Vagina (tissue), 2 donors: ENCODE data around the gene ATG3. TPM values are rescaled to one million over a fixed set of nuclear protein-coding genes. Genes with fewer than 3 reads are reported as not detected.

Source experiments
- DNase-seq, 2 donors: peaks; one replicate each; pipeline ENCODE4 v3.0.0-alpha.2; 2017; ENCODE audit errors: extremely low spot score in 2 of 2
- H3K27ac ChIP-seq: fragments of 200-600 bp; sonication (generic); one replicate; pipeline ENCODE4 v1.5.1; 2019
- H3K27me3 ChIP-seq: fragments of 200-600 bp; sonication (generic); one replicate; pipeline ENCODE4 v1.5.1; 2019
- H3K36me3 ChIP-seq, 2 donors: fragments of 200-600 bp; sonication (generic); one replicate each; pipeline ENCODE4 v1.5.1; 2017 to 2019
- H3K4me1 ChIP-seq: fragments of 200-600 bp; sonication (generic); one replicate; pipeline ENCODE4 v1.5.1; 2019
- H3K4me3 ChIP-seq, 2 donors: fragments of 200-600 bp; sonication (generic); 1 replicate in 1 of 2; 2 replicates in 1 of 2; pipeline ENCODE4 v1.5.1; 2016 to 2019
- H3K9me3 ChIP-seq: fragments of 200-600 bp; sonication (generic); one replicate; pipeline ENCODE4 v1.5.1; 2019
- POLR2A ChIP-seq, 2 donors: fragments of 450-650 bp; IDR thresholded peaks; one replicate each; pipeline ENCODE4 v1.6.1; 2017; ENCODE audit warnings: antibody characterized with exemption in 2 of 2, mild to moderate bottlenecking in 2 of 2, moderate library complexity in 2 of 2
- POLR2AphosphoS5 ChIP-seq, 2 donors: sonication (generic); formaldehyde crosslinking; IDR thresholded peaks; one replicate each; pipeline ENCODE4 v1.9.0; 2017; ENCODE audit warnings: antibody characterized with exemption in 2 of 2, mild to moderate bottlenecking in 2 of 2, low read depth in 1 of 2; ENCODE audit not compliant: insufficient read depth in 1 of 2
- intact Hi-C: fragments of 100-400 bp; cut with DNase I; formaldehyde crosslinking; loops from one replicate; pipeline ENCODE4 v1.15.1; 2023
- total RNA-seq: library from RNA; depleted of rRNA; stranded (reverse); fragments of >200 nt; gene quantifications from one replicate; pipeline ENCODE4 v1.2.3, GENCODE V29; 2016
- TF ChIP-seq, protein P1 (sequence below), 3 experiments: fragments of 450-650 bp in 2 of 3; fragments of 200-600 bp in 1 of 3; sonication (generic) in 1 of 3; IDR thresholded peaks; one replicate each; pipeline ENCODE4 v1.5.1; 2017 to 2019; ENCODE audit warnings: antibody characterized with exemption in 3 of 3, mild to moderate bottlenecking in 2 of 3, moderate library complexity in 2 of 3

The ATG3 gene
- total RNA-seq, 1 donor from 2014 or later, result 56.5 TPM

GRCh38 chr3:112604536-112604935 is 42.8 kb upstream of the ATG3 start:
- no peaks in the 10 kb centered on the region for H3K27me3 ChIP-seq
- peaks cover 0 to 13% of the 10 kb centered on the region in 2 donors for H3K36me3 ChIP-seq
- TF ChIP-seq POLR2A (IDR thresholded peaks at IDR 0.05) (no peak), POLR2AphosphoS5 (IDR thresholded peaks at IDR 0.05; ENCODE audit: insufficient read depth in 1 of 2, low read depth in 1 of 2) (no peak)
- TF ChIP-seq, protein P1, sequence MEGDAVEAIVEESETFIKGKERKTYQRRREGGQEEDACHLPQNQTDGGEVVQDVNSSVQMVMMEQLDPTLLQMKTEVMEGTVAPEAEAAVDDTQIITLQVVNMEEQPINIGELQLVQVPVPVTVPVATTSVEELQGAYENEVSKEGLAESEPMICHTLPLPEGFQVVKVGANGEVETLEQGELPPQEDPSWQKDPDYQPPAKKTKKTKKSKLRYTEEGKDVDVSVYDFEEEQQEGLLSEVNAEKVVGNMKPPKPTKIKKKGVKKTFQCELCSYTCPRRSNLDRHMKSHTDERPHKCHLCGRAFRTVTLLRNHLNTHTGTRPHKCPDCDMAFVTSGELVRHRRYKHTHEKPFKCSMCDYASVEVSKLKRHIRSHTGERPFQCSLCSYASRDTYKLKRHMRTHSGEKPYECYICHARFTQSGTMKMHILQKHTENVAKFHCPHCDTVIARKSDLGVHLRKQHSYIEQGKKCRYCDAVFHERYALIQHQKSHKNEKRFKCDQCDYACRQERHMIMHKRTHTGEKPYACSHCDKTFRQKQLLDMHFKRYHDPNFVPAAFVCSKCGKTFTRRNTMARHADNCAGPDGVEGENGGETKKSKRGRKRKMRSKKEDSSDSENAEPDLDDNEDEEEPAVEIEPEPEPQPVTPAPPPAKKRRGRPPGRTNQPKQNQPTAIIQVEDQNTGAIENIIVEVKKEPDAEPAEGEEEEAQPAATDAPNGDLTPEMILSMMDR (IDR thresholded peaks at IDR 0.05), result no peak
- no peak overlapping the region for H3K4me3 ChIP-seq
- peaks cover 6% of the 10 kb centered on the region for H3K4me1 ChIP-seq
- intact Hi-C loops, result no loop called here
- no peak for DNase-seq
- no peak overlapping the region for H3K27ac ChIP-seq
- H3K9me3 ChIP-seq, result no peaks in the 10 kb centered on the region

GRCh38 chr3:112602217-112602838 is 40.6 kb upstream of the ATG3 start:
- TF ChIP-seq POLR2A (IDR thresholded peaks at IDR 0.05), result no peak
- TF ChIP-seq, protein P1 (IDR thresholded peaks at IDR 0.05), result no peak
- no peak for TF ChIP-seq POLR2AphosphoS5 (IDR thresholded peaks at IDR 0.05; ENCODE audit: insufficient read depth in 1 of 2, low read depth in 1 of 2)
- Histone ChIP-seq H3K36me3 (peaks cover 0 to 7% of the 10 kb centered on the region in 2 donors), H3K9me3 (no peaks in the 10 kb centered on the region), H3K4me3 (no peak overlapping the region), H3K27ac (no peak overlapping the region), H3K27me3 (no peaks in the 10 kb centered on the region), H3K4me1 (peaks cover 6% of the 10 kb centered on the region)
- DNase-seq, result no peak
- intact Hi-C loops, result no loop called here

DNA sequence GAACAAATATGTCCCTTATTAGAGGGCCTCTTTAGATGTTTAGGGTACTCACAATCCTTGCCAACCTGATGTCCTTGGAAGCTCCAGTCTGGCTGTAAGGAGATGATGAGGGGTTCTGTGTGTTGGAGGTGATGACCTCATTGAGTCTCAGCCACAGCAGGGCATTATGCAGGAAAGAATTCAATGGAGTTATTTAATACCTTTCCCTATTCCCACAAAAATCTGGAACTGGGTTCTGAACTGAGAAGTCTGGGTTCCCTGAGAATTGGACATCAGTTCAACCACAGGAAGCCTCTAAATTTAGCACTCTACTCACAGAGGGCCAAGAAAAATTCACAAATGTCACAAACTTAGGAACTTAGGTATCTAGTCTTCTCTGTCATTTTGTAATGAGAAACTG is 37.0 kb upstream of the ATG3 start:
- no peak for DNase-seq

GRCh38 chr3:112597945-112598344 is 36.2 kb upstream of the ATG3 start:
- H3K27ac ChIP-seq, result no peak overlapping the region
- no peaks in the 10 kb centered on the region for H3K27me3 ChIP-seq
- H3K4me3 ChIP-seq, result no peak overlapping the region
- no peaks in the 10 kb centered on the region for H3K9me3 ChIP-seq
- no peak for DNase-seq
- peaks cover 4% of the 10 kb centered on the region for H3K4me1 ChIP-seq
- TF ChIP-seq, protein P1 (IDR thresholded peaks at IDR 0.05), result no peak
- TF ChIP-seq POLR2A (IDR thresholded peaks at IDR 0.05) (no peak), POLR2AphosphoS5 (IDR thresholded peaks at IDR 0.05; ENCODE audit: insufficient read depth in 1 of 2, low read depth in 1 of 2) (no peak)
- intact Hi-C loops, result no loop called here
- peaks cover 0 to 4% of the 10 kb centered on the region in 2 donors for H3K36me3 ChIP-seq

More for the DNA sequence above, 37.0 kb upstream of the ATG3 start:
- H3K4me3 ChIP-seq, result no peak overlapping the region
- TF ChIP-seq POLR2A (IDR thresholded peaks at IDR 0.05) (no peak), POLR2AphosphoS5 (IDR thresholded peaks at IDR 0.05; ENCODE audit: insufficient read depth in 1 of 2, low read depth in 1 of 2) (no peak)
- TF ChIP-seq, protein P1 (IDR thresholded peaks at IDR 0.05), result no peak
- intact Hi-C loops, result no loop called here
- H3K4me1 ChIP-seq, result peaks cover 6% of the 10 kb centered on the region
- H3K36me3 ChIP-seq, result no peaks in the 10 kb centered on the region
- H3K27me3 ChIP-seq, result no peaks in the 10 kb centered on the region
- no peaks in the 10 kb centered on the region for H3K9me3 ChIP-seq
- no peak overlapping the region for H3K27ac ChIP-seq

- H3K27ac ChIP-seq, result no peak overlapping the region
- peaks cover 0 to 8% of the 10 kb centered on the region in 2 donors for H3K36me3 ChIP-seq
- intact Hi-C loops, result no loop called here
- TF ChIP-seq POLR2A (IDR thresholded peaks at IDR 0.05) (no peak), POLR2AphosphoS5 (IDR thresholded peaks at IDR 0.05; ENCODE audit: insufficient read depth in 1 of 2, low read depth in 1 of 2) (no peak)
- TF ChIP-seq, protein P1 (IDR thresholded peaks at IDR 0.05), result no peak
- H3K27me3 ChIP-seq, result no peaks in the 10 kb centered on the region
- no peaks in the 10 kb centered on the region for H3K9me3 ChIP-seq
- H3K4me1 ChIP-seq, result no peaks in the 10 kb centered on the region
- DNase-seq, result no peak
- H3K4me3 ChIP-seq, result no peak overlapping the region
Measured at GRCh38 chr3:112594856-112595255, 33.1 kb upstream of the ATG3 start.
